ENCODE data around the gene APLN.

The APLN gene

GRCh38 chrX:129661369-129661768 is 6.6 kb upstream of the APLN start:
- Histone ChIP-seq H3K27ac (no peak overlapping the region), H3K36me3 (no peaks in the 10 kb centered on the region), H3K4me3 (ENCODE audit: low read depth, low read length) (no peak overlapping the region), H3K9me3 (ENCODE audit: severe bottlenecking) (no peaks in the 10 kb centered on the region), H3K27me3 (ENCODE audit: insufficient read depth, low read depth, severe bottlenecking) (peaks cover 6% of the 10 kb centered on the region)
- DNase-seq = no peak
- TF ChIP-seq, protein P1, sequence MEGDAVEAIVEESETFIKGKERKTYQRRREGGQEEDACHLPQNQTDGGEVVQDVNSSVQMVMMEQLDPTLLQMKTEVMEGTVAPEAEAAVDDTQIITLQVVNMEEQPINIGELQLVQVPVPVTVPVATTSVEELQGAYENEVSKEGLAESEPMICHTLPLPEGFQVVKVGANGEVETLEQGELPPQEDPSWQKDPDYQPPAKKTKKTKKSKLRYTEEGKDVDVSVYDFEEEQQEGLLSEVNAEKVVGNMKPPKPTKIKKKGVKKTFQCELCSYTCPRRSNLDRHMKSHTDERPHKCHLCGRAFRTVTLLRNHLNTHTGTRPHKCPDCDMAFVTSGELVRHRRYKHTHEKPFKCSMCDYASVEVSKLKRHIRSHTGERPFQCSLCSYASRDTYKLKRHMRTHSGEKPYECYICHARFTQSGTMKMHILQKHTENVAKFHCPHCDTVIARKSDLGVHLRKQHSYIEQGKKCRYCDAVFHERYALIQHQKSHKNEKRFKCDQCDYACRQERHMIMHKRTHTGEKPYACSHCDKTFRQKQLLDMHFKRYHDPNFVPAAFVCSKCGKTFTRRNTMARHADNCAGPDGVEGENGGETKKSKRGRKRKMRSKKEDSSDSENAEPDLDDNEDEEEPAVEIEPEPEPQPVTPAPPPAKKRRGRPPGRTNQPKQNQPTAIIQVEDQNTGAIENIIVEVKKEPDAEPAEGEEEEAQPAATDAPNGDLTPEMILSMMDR (IDR thresholded peaks at IDR 0.05; ENCODE audit: low read depth, low read length) = no peak

GRCh38 chrX:129659861-129660260 is 5.1 kb upstream of the APLN start:
- no peak overlapping the region for H3K4me3 ChIP-seq (ENCODE audit: low read depth, low read length)
- no peak overlapping the region for H3K27ac ChIP-seq
- no peaks in the 10 kb centered on the region for H3K9me3 ChIP-seq (ENCODE audit: severe bottlenecking)
- peaks cover 11% of the 10 kb centered on the region for H3K27me3 ChIP-seq (ENCODE audit: insufficient read depth, low read depth, severe bottlenecking)
- no peak for DNase-seq
- TF ChIP-seq, protein P1 (IDR thresholded peaks at IDR 0.05; ENCODE audit: low read depth, low read length) = no peak
- H3K36me3 ChIP-seq = no peaks in the 10 kb centered on the region

- TF ChIP-seq, protein P1 (IDR thresholded peaks at IDR 0.05; ENCODE audit: low read depth, low read length) = no peak
- Histone ChIP-seq H3K27ac (no peak overlapping the region), H3K4me3 (ENCODE audit: low read depth, low read length) (no peak overlapping the region), H3K27me3 (ENCODE audit: insufficient read depth, low read depth, severe bottlenecking) (peaks cover 13% of the 10 kb centered on the region), H3K36me3 (no peaks in the 10 kb centered on the region), H3K9me3 (ENCODE audit: severe bottlenecking) (no peaks in the 10 kb centered on the region)
- no peak for DNase-seq
Measured at GRCh38 chrX:129659141-129659540, 4.4 kb upstream of the APLN start.

DNA sequence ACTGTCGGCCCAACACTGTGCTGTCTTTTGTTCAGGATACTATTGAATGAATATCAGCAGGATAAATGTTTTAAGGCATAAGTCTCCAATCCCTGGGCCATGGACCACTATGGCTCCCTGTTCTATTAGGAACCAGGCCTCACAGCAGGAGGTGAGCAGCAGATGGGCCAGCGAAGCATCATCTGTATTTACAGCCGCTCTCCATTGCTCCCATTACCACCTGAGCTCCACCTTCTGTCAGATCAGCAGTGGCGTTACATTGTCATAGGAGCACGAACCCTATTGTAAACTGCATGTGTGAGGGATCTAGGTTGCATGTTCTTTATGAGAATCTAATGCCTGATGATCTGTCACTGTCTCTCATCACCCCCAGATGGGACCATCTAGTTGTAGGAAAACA is 3.7 kb upstream of the APLN start:
- DNase-seq = no peak
- peaks cover 16% of the 10 kb centered on the region for H3K27me3 ChIP-seq (ENCODE audit: insufficient read depth, low read depth, severe bottlenecking)
- no peak overlapping the region for H3K27ac ChIP-seq
- H3K4me3 ChIP-seq (ENCODE audit: low read depth, low read length) = no peak overlapping the region
- no peaks in the 10 kb centered on the region for H3K36me3 ChIP-seq
- H3K9me3 ChIP-seq (ENCODE audit: severe bottlenecking) = no peaks in the 10 kb centered on the region
- TF ChIP-seq, protein P1 (IDR thresholded peaks at IDR 0.05; ENCODE audit: low read depth, low read length) = no peak

DNA sequence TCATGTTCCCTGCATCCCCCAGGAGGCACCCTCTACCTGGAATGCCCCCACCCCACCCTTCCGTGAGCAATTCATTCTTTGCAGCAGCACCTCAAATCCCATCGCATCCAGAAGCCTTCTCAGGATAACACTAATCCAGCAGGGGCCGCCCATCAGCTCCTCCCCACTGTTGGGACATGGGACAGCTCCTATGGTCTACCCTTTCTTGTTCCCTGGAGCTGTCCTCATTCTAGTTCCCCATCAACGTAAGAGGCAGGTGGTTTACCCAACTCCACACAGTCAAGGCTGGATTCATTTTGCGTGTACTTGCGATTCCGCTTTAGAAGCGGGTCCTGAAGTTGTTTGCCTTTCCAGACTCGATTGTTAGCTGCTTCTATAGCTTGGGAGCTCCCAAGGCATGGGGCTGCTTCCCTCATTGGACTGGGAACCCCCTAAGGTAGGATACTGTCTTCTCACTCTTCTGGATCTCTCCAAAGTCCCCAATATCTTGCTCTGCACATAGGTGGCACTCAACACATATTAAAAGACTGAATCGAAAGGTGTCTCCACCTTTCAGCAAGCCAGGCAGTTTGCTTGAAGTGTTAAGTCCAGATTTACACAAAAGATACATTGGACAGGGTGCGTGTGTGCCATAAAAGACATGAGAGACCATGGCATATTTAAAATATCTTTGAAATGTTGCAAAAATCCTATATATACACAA is 942 bp upstream of the APLN start:
- TF ChIP-seq, protein P1 (IDR thresholded peaks at IDR 0.05; ENCODE audit: low read depth, low read length) = 0 out of 2 replicates have a peak, but pooled peaks have one; percentile 9
- Histone ChIP-seq H3K27me3 (ENCODE audit: insufficient read depth, low read depth, severe bottlenecking) (peaks cover 13% of the 10 kb centered on the region), H3K9me3 (ENCODE audit: severe bottlenecking) (no peaks in the 10 kb centered on the region), H3K27ac (no peak overlapping the region), H3K36me3 (no peaks in the 10 kb centered on the region), H3K4me3 (ENCODE audit: low read depth, low read length) (peak overlapping the region; percentile 48; the same call in 1 of the 2 replicates)
- DNase-seq = peak; percentile 54

All from WERI-Rb-1 (cell line).